Duodenal mucosa (tissue), 2 donors: Measurements from ENCODE around the gene PLP1.

ENCODE experiments used
- H3K27ac ChIP-seq: one replicate; pipeline ENCODE4 v1.7.0; 2013; ENCODE audit warnings: low read depth, low read length
- H3K27me3 ChIP-seq, 2 donors: one replicate each; pipeline ENCODE4 v1.7.0; 2013; ENCODE audit warnings: low read length in 2 of 2, control low read depth in 1 of 2; ENCODE audit not compliant: insufficient read depth in 2 of 2, control insufficient read depth in 1 of 2
- H3K36me3 ChIP-seq, 2 donors: one replicate each; pipeline ENCODE4 v1.7.0; 2013; ENCODE audit warnings: low read length in 2 of 2, control low read depth in 1 of 2; ENCODE audit not compliant: insufficient read depth in 2 of 2, control insufficient read depth in 1 of 2
- H3K4me1 ChIP-seq, 2 donors: one replicate each; pipeline ENCODE4 v1.7.0; 2013; ENCODE audit warnings: low read length in 2 of 2, control low read depth in 1 of 2; ENCODE audit not compliant: insufficient read depth in 2 of 2, control insufficient read depth in 1 of 2
- H3K4me3 ChIP-seq, 2 donors: one replicate each; pipeline ENCODE4 v1.7.0; 2013; ENCODE audit warnings: low read length in 2 of 2, low read depth in 1 of 2
- H3K9ac ChIP-seq, 2 donors: one replicate each; pipeline ENCODE4 v1.7.0; 2013; ENCODE audit warnings: low read length in 2 of 2, low read depth in 1 of 2
- H3K9me3 ChIP-seq, 2 donors: one replicate each; pipeline ENCODE4 v1.7.0; 2013; ENCODE audit warnings: low read length in 2 of 2, control low read depth in 1 of 2; ENCODE audit not compliant: control insufficient read depth in 1 of 2

Gene PLP1, protein sequence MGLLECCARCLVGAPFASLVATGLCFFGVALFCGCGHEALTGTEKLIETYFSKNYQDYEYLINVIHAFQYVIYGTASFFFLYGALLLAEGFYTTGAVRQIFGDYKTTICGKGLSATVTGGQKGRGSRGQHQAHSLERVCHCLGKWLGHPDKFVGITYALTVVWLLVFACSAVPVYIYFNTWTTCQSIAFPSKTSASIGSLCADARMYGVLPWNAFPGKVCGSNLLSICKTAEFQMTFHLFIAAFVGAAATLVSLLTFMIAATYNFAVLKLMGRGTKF

DNA sequence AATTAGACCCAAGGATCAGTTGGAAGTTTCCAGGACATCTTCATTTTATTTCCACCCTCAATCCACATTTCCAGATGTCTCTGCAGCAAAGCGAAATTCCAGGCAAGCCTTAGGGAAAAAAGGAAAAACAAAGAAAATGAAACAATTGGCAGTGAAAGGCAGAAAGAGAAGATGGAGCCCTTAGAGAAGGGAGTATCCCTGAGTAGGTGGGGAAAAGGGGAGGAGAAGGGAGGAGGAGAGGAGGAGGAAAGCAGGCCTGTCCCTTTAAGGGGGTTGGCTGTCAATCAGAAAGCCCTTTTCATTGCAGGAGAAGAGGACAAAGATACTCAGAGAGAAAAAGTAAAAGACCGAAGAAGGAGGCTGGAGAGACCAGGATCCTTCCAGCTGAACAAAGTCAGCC is at the start of gene PLP1:
Gene PLP1, plus strand, starts transcription at position 295 of the 400 bp plus-strand sequence. CDS start 156 bp downstream, outside the sequence.
- H3K27me3 ChIP-seq, result peaks cover 0 to 5% of the 10 kb centered on the region in 2 donors
- H3K9me3 ChIP-seq, result no peaks in the 10 kb centered on the region
- H3K36me3 ChIP-seq, result no peaks in the 10 kb centered on the region
- H3K9ac ChIP-seq, result no peak within 1 kb of the TSS
- H3K4me1 ChIP-seq, result no peaks in the 10 kb centered on the region
- H3K27ac ChIP-seq, result no peak within 1 kb of the TSS
- no peak within 1 kb of the TSS for H3K4me3 ChIP-seq

DNA sequence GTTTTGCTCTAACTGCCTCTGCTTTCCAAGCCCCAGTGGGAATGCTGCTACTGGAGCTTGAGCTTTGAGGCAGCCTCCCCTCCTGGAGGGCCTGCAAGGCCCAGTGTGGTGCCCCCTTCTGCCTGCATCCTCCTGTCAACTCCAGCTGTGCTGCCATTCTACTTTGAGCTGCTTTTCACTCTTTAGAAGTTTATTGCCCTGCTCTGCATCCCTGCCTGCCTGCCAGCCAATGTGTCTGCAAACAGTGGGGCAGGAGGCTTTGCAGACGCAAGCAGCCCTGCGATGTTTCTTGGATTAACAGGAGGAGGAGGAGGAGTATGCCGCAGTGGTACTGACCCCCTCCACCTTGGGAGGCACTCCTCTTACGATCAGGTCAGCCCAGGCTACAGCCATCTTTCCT is 49.5 kb upstream of the PLP1 start:
- H3K27ac ChIP-seq, result no peak overlapping the region
- no peak overlapping the region for H3K9ac ChIP-seq
- H3K4me3 ChIP-seq, result no peak overlapping the region
- H3K36me3 ChIP-seq, result no peaks in the 10 kb centered on the region
- H3K9me3 ChIP-seq, result no peaks in the 10 kb centered on the region
- no peaks in the 10 kb centered on the region for H3K4me1 ChIP-seq
- H3K27me3 ChIP-seq, result no peaks in the 10 kb centered on the region

DNA sequence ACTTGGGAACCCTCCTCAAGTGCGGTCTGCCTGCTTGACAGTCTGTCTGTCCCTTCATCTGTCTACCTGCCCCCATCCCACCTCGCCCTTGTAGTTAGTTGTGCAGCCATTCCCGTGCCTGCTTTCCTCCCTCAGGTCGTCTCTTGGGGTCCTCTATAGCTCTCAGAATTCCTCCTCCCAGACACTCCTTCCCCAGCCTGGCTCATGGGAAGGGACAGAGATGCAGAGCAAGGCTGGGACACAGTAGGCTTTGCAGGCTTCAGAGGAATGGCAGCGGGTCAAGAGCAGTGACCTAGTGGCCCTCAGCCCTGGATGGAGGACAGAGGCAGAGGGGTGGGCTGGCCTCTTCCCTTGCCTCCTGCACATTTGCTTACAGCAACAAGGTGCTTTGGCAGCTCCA is 47.6 kb upstream of the PLP1 start:
- no peak overlapping the region for H3K27ac ChIP-seq
- no peaks in the 10 kb centered on the region for H3K9me3 ChIP-seq
- no peaks in the 10 kb centered on the region for H3K4me1 ChIP-seq
- no peaks in the 10 kb centered on the region for H3K27me3 ChIP-seq
- H3K9ac ChIP-seq, result no peak overlapping the region
- no peaks in the 10 kb centered on the region for H3K36me3 ChIP-seq
- H3K4me3 ChIP-seq, result no peak overlapping the region

DNA sequence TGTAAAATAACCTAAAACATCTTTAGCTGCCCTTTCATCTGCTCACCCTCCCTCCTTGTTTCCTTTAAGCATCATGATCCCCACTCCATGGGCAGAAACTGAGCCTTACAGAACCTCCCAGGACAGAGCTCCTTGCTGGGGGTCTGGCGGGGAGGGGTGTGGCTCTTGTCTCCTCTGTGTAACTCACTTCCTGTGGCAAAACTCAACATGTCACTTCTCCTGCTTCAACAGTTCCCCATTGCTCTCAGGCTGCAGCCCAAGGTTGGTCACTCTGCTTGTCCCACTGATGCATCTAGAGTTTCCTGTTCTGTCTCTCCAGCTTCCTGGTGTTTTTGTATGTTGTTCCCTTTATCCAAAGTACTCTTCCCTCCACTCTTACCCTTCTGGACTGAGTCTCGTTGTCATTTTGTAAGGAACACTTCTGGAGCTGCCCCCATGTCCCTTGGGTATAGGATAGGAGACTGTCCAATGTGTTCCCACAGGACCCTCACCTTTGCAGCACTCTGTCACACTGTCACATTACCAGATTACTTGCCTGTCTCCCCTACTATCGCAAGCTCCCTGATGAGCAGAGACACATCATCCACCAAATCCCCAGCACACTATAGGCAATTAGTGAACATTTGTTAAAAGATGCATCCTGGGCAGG is 46.4 kb upstream of the PLP1 start:
- H3K36me3 ChIP-seq, result no peaks in the 10 kb centered on the region
- no peak overlapping the region for H3K4me3 ChIP-seq
- H3K9me3 ChIP-seq, result no peaks in the 10 kb centered on the region
- H3K4me1 ChIP-seq, result no peaks in the 10 kb centered on the region
- H3K27ac ChIP-seq, result no peak overlapping the region
- no peaks in the 10 kb centered on the region for H3K27me3 ChIP-seq
- no peak overlapping the region for H3K9ac ChIP-seq

DNA sequence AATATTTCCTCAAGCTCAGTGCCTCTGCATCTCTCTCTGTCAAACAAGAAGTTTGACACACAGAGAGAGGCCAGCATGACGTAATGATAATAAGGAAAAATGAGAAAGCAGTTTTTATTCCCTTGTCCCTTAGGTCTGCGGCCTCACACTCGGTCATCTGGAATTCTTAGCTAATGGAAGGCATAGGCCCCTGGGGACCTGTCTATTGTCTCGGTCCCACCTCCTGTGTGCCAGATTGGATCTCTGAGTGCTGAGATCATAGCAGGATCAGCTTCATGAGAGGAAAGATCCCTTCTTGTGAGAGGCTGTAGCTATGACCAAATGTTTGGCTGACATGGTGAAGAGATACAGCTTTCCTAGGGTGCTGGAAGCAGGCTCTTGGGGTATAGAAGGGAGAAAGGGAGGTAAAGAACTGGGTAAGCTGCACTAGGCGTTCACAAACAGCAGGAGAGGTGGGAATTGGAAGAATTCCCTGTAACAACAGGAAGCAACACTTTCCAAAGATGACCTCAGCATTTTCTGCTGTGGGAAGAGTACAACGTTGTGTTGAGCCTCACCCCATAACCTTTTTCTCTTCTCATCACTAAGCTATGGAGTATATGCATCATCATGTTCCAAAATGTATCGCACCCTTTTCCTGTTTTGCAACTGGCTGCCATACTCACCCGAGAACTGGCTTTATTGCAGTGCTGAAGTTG is 45.7 kb upstream of the PLP1 start:
- Histone ChIP-seq H3K4me1 (no peaks in the 10 kb centered on the region), H3K27ac (no peak overlapping the region), H3K9ac (no peak overlapping the region), H3K4me3 (no peak overlapping the region), H3K27me3 (no peaks in the 10 kb centered on the region), H3K9me3 (no peaks in the 10 kb centered on the region), H3K36me3 (no peaks in the 10 kb centered on the region)

DNA sequence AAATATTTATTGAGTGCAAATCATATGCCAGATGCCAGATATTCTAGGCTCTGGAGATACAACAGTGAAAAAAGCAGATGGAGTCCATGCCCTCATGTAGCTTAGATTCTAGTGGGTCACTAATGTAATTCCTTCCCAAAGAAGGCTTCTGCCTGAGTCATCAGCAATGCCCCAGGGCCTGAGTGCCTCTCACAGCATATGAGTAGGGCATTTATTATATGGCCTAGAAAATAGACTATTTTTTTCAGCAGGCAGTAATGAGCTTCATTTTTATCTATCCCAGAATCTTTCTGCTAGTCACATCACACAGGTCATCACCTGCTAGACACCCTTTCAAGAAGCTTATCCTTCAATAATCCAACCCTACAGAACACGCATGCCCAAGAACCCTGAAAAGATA is 43.6 kb upstream of the PLP1 start:
- no peaks in the 10 kb centered on the region for H3K9me3 ChIP-seq
- H3K9ac ChIP-seq, result no peak overlapping the region
- H3K27me3 ChIP-seq, result no peaks in the 10 kb centered on the region

DNA sequence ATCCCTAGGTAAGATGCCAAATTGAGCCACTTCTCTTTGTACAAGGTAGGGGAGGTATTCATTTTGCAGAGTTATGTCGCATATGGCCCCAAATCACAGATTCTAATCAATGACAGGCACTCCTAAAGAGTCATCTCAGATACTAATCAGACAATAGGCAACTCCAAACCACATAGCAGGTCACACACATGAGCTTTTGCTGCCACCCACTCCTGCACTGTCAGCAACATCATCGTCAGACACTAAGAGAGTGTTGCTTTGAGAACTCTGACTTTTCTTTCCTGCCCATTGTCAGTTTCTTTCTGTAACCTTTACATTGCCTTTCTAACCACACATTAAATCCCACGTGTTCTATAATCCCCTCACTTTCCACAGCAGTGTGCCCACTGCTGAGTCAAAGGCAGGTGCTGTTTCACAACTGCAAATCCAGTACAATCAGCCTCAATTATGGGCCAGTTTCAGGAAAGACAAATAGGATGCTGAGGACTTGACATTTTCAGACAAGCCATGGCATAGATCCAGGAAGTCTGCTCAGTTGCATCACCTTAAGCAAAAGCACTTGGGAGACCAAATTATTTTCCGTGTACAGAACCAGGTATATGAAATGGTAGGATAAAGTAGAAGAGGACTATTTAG is 42.4 kb upstream of the PLP1 start:
- no peaks in the 10 kb centered on the region for H3K9me3 ChIP-seq

More for the DNA sequence above, 43.6 kb upstream of the PLP1 start:
- Histone ChIP-seq H3K4me3 (no peak overlapping the region), H3K4me1 (no peaks in the 10 kb centered on the region), H3K36me3 (no peaks in the 10 kb centered on the region), H3K27ac (no peak overlapping the region)

DNA sequence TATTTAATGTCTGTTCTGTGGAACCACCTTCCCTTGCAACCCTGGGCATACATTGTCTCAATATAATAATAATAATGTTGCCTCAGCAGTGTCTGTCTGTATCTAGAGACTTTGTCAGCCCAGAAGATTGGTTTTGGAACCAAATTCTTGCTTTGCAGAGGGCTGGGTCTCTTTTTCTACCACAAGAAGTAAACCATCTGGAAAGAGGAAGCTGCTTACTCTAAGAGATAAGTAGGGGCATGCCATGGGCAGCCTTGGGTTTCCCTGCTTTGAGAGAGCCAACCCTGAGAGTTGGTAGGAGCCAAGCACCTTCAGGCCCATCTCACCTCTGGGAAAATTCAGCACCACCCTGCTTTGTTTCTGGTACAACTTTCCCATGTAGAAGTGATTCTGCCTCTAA is 38.9 kb upstream of the PLP1 start:
- Histone ChIP-seq H3K27ac (no peak overlapping the region), H3K27me3 (no peaks in the 10 kb centered on the region), H3K4me3 (no peak overlapping the region), H3K9me3 (no peaks in the 10 kb centered on the region), H3K4me1 (no peaks in the 10 kb centered on the region), H3K9ac (no peak overlapping the region), H3K36me3 (no peaks in the 10 kb centered on the region)

More for the DNA sequence above, 42.4 kb upstream of the PLP1 start:
- Histone ChIP-seq H3K4me1 (no peaks in the 10 kb centered on the region), H3K27me3 (no peaks in the 10 kb centered on the region), H3K9ac (no peak overlapping the region), H3K36me3 (no peaks in the 10 kb centered on the region), H3K27ac (no peak overlapping the region), H3K4me3 (no peak overlapping the region)

DNA sequence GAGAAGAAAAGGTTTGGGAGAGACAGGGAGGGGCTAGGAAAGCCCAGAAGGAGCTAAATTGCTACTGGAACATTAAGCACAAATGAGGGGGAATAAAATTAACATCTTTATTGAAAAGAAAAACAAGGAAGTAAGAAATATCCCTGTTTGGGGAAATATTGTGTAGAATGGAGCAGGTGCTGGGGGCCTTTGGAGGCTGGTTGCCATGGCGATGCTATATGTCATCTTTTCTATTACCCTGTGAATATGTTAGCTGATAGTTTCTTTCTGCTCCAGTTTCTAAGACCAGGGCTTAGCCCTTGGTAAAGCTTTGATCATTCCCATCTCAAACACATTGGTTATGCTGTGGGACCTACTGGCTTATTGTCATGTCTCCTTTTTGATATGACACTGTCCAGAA is 37.2 kb upstream of the PLP1 start:
- Histone ChIP-seq H3K4me3 (no peak overlapping the region), H3K4me1 (no peaks in the 10 kb centered on the region), H3K36me3 (no peaks in the 10 kb centered on the region), H3K9ac (no peak overlapping the region), H3K9me3 (no peaks in the 10 kb centered on the region), H3K27me3 (no peaks in the 10 kb centered on the region), H3K27ac (no peak overlapping the region)

DNA sequence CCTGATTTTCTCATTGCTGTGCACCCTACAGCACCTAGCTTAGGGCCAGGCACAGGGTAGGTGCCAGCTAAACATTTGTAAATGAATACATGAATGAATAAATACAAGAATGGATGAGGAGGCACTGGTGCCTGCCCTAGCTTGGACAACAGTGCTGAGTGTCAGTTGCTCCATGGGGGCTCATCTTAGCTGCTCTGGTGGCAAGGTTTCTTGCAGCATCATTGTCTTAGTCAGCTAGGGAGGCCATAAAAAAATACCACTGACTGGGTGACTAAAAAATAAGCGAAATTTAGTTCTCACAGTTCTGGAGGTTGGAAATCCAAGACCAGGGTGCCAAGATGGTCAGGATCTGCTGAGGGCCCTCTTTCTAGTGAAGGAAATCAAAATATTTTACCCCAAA is 34.8 kb upstream of the PLP1 start:
- H3K4me1 ChIP-seq, result no peaks in the 10 kb centered on the region
- H3K4me3 ChIP-seq, result no peak overlapping the region
- H3K9me3 ChIP-seq, result no peaks in the 10 kb centered on the region
- H3K27ac ChIP-seq, result no peak overlapping the region
- H3K9ac ChIP-seq, result no peak overlapping the region
- H3K27me3 ChIP-seq, result no peaks in the 10 kb centered on the region
- H3K36me3 ChIP-seq, result no peaks in the 10 kb centered on the region
